ENCODE measurements around the gene INHBB.
A peak's percentile ranks its signal among the peaks of the same experiment; 100 is the strongest.

The INHBB gene

DNA sequence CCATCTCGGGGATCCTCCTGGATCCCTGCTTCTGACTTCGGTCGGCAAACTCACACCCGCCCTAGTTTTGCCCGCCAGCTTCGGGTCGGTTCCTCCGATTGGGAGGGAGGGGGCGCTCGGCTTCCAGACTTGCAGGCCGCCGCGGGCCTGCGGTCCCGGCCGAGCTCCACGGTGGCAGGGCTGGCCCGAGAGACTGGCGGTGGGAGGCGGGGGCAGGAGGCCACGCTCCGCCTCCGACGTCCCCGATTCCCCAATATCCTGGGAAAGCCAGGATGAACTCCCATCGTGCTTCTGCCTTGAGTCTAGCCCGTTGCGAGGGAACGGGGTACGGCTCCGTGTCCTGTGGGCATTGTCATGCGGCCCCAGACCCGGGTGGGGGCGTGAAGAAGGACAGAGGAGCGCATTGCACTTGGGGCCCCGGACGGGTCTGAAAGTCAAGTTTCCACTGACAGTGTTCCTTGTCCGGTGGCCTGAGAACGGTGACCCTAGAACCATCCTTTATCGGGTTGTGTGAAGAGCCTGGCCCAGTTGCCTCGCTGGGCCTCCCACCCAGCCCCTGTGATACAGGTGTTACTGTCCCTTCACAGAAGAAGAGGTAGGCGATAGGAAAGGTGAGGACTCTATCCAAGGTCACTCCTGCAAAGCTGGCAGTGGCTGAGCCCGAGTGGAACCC lies 2.4 kb upstream of the INHBB start:
- peak; percentile 66 for ATAC-seq
- Mint-ChIP-seq H3K36me3 (no peaks in the 10 kb centered on the region), H3K4me3 (peak overlapping the region; percentile 49), H3K27ac (no peak overlapping the region), H3K4me1 (peaks cover 22% of the 10 kb centered on the region), H3K9me3 (no peaks in the 10 kb centered on the region)
- peak in 1 of 2 donors; percentile 76 for DNase-seq (ENCODE audit: low spot score in 2 of 2)

DNA sequence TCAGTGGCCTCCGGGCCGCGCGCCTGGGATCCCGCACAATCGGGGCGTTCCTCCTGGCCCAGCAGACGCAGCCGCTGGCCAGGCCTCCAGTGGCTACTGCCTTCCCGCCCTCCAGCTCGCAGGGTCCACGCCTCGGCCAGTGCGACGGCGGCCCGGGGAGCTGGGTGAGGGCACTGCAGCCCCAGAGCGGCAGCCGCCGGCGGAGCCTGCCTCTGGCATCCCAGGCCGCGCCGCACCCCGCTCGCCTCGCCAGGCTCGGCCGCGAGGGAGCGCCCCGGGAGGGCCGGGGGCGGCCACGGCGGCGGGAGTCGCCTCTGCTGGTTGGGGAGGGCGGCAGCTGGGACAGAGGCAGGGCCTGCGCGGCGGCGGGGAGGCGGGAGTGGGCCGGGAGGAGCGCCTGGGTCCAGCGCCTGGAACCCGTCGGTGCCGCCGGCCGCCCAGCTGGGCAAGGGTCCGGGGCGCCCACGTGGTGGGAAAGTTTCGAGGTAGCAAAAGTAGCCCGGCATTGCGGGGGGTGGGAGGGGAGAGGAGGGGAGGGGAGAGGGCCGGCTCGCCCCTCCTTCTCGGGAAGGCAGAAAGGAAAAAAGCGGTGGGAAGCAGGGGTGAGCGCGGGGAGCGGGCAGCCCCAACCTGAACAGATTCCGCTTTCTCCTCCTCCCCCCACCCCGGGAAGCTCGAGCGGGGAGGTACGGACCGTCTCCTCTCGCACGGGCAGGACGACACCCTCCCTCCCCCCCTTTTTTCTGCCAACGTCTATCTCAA lies 1.5 kb upstream of the INHBB start:
- DNase-seq (ENCODE audit: low spot score in 2 of 2): peak in 1 of 2 donors; percentile 50
- Mint-ChIP-seq H3K4me1 (peaks cover 22% of the 10 kb centered on the region), H3K4me3 (peak overlapping the region; percentile 49), H3K36me3 (no peaks in the 10 kb centered on the region), H3K27ac (no peak overlapping the region), H3K9me3 (no peaks in the 10 kb centered on the region)
- no peak for ATAC-seq

DNA sequence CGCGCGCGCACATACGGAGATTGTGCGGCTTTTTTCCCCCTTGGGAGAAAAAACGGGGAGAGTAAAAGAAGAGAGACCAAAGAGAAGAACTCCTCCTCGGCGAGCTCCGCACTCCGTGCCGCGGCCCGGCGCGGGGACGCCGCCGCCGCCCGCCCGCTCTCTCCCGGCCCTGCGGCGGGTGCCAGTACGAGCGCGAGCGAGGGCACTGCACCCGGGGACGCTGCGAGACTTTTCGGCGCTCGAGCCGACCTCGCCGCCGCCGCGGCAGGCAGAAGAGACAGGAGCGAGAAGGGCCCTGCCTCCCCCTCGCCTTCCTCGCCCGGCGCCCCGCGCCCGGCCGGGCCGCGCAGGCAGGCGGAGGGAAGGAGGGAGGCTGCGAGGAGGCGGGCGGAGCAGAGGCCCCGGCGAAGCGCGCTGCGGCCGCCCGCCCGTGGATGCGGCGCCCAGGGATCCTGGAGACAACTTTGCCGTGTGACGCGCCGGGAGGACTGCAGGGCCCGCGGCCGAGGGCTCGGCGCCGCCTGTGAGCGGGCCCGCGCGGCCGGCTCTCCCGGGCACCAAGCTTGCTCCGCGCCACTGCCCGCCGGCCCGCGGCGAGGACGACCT lies 857 bp upstream of the INHBB start:
- Mint-ChIP-seq H3K9me3 (no peaks in the 10 kb centered on the region), H3K4me3 (no peak overlapping the region), H3K4me1 (peaks cover 22% of the 10 kb centered on the region), H3K27ac (no peak overlapping the region), H3K36me3 (no peaks in the 10 kb centered on the region)
- DNase-seq (ENCODE audit: low spot score in 2 of 2): peak in 1 of 2 donors; percentile 66
- peak; percentile 24 for ATAC-seq

DNA sequence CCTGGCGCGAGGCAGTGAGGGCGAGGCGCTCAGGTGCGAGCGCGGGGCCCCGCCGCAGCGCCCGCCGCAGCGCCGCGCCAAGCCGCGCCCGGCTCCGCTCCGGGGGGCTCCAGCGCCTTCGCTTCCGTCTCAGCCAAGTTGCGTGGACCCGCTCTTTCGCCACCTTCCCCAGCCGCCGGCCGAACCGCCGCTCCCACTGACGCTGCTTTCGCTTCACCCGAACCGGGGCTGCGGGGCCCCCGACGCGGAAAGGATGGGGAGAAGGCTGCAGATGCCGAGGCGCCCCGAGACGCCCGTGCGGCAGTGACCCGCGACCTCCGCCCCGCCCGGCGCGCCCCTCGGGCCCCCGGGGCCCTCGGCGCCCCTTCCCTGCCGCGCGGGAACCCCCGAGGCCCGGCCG lies 328 bp upstream of the INHBB start:
- H3K36me3 Mint-ChIP-seq: no peaks in the 10 kb centered on the region
- DNase-seq (ENCODE audit: low spot score in 2 of 2) (no peak), ATAC-seq (peak; percentile 5)
- H3K4me3 Mint-ChIP-seq: no peak overlapping the region
- no peak overlapping the region for H3K27ac Mint-ChIP-seq
- no peaks in the 10 kb centered on the region for H3K9me3 Mint-ChIP-seq
- H3K4me1 Mint-ChIP-seq: peaks cover 22% of the 10 kb centered on the region

DNA sequence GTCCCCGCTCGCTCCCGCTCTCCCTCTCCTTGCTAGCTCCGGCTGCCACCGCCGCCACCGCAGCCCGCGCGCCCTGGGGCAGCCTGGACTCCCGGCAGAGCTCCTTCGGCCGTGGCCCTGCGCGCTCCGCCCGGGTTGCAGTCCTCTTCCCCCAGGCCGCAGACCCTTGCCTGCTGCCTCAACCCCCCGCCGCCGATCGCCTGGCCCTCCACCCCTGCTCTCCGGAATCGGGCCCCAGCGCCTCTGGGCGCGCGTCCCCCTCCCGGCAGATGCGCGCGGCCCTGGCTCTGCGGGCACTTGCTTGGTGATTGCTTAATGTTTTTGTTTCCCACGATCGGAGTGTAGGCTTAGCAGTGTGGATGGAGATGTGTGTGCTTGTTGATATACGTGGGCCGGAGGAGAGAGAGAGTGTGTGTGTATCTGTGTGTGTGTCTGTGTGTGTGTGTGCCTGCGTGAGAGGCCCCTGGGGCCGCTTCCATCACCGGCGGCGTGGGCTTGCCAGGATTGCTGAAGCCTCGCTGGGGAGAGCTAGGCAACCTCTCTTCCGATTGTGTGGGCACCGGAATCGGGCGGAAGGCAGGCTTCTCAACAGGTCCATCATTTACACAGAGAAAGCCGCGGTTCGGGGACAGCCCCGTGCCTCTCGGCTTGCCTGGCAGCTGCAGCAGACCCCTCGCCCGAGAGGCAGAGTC lies 877 bp downstream of the INHBB start:
- no peak for ATAC-seq
- Mint-ChIP-seq H3K4me3 (peak overlapping the region; percentile 56), H3K27ac (no peak overlapping the region), H3K36me3 (no peaks in the 10 kb centered on the region), H3K4me1 (peaks cover 22% of the 10 kb centered on the region), H3K9me3 (no peaks in the 10 kb centered on the region)
- peak in 1 of 2 donors; percentile 50 for DNase-seq (ENCODE audit: low spot score in 2 of 2)

DNA sequence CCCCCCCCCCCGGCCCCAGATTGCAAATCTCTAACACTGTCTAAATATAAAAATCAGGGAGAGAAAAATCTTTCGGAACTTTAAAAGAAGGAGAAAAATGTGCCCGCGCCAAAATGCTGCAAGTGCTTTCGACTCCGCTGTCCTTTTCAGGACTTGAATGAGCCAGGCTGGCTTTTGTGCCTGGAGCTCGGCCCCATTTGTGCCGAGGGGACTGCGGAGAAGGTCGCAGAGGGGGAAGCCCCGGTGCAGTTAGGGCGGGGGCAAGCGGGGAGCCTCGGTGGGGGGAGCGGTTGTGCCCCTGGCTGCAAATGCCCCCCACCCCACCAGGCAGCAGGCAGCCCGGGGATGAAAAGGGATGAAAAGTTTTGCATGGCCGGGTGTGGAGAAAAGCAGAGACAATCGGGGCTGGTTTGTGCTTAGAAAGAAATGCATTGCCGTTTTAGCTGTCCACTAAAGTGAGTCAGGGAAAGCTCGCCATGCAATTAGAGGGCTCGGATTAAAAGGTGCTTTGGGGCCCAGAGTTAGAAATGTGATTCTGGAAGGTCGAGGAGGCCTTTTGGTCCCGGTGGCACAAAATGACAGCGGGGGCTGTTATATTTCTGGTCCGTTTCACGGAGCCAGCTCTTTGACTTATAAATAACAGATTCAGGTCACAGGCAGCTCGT lies 1.6 kb downstream of the INHBB start:
- Mint-ChIP-seq H3K4me3 (peak overlapping the region; percentile 56), H3K4me1 (peaks cover 22% of the 10 kb centered on the region), H3K27ac (no peak overlapping the region), H3K36me3 (no peaks in the 10 kb centered on the region), H3K9me3 (no peaks in the 10 kb centered on the region)
- ATAC-seq (no peak), DNase-seq (ENCODE audit: low spot score in 2 of 2) (no peak)

DNA sequence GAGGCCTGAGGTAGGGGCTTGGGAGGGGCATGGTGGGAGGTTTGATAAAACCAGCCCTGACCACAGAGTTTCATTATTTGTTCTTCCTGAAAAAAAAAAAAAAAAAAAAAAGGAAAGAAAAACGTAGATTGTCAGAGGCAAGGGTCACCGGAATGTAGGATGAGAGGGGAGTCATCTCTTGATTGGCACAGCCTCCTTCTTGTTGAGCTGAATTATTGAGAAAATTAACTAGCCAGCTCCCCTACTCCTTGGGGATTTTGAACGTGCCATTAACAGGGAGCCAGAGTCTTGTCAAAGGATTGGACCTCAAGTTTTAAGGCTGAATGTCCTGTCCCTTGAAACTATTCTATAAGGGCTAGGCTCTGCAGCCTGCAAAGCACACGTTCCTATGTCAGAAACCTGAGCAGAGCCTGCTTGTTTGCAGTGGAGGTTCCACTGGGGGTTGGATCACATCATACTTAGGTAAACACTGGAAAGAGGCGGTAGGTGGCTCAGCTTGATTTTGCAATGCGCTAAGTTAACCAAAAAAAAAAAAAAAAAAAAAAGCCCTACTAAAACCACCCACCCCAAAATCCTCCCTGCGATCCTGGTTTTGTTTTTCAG lies 2.3 kb downstream of the INHBB start:
- Mint-ChIP-seq H3K4me3 (peak overlapping the region; percentile 56), H3K36me3 (no peaks in the 10 kb centered on the region), H3K27ac (no peak overlapping the region), H3K4me1 (peaks cover 15% of the 10 kb centered on the region), H3K9me3 (no peaks in the 10 kb centered on the region)
- no peak for ATAC-seq
- no peak for DNase-seq (ENCODE audit: low spot score in 2 of 2)

DNA sequence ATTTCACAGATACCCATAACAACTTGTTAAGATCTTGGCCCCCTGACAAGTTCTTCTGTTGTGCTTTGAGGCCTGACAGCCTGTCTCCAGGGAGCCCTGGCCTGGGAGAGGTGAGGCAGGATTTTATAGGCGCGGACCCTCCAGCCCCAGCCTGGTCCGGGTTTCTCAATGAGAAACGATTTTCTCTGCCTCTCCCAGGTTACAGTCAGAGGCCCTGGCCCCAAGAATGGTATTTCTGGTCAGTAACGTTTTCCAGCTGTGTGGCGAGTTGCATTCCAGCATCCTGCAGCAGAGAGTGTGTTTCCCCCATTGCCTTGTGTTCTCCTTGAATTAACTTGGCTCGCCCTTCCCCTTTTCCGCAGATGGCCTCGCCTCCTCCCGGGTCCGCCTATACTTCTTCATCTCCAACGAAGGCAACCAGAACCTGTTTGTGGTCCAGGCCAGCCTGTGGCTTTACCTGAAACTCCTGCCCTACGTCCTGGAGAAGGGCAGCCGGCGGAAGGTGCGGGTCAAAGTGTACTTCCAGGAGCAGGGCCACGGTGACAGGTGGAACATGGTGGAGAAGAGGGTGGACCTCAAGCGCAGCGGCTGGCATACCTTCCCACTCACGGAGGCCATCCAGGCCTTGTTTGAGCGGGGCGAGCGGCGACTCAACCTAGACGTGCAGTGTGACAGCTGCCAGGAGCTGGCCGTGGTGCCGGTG lies 3.0 kb downstream of the INHBB start:
- Mint-ChIP-seq H3K4me3 (no peak overlapping the region), H3K36me3 (no peaks in the 10 kb centered on the region), H3K4me1 (peaks cover 14% of the 10 kb centered on the region), H3K27ac (no peak overlapping the region), H3K9me3 (no peaks in the 10 kb centered on the region)
- no peak for DNase-seq (ENCODE audit: low spot score in 2 of 2)
- no peak for ATAC-seq

DNA sequence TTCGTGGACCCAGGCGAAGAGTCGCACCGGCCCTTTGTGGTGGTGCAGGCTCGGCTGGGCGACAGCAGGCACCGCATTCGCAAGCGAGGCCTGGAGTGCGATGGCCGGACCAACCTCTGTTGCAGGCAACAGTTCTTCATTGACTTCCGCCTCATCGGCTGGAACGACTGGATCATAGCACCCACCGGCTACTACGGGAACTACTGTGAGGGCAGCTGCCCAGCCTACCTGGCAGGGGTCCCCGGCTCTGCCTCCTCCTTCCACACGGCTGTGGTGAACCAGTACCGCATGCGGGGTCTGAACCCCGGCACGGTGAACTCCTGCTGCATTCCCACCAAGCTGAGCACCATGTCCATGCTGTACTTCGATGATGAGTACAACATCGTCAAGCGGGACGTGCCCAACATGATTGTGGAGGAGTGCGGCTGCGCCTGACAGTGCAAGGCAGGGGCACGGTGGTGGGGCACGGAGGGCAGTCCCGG lies 3.5 kb downstream of the INHBB start:
- H3K36me3 Mint-ChIP-seq: no peaks in the 10 kb centered on the region
- ATAC-seq (no peak), DNase-seq (ENCODE audit: low spot score in 2 of 2) (no peak)
- H3K9me3 Mint-ChIP-seq: no peaks in the 10 kb centered on the region
- no peak overlapping the region for H3K4me3 Mint-ChIP-seq
- H3K27ac Mint-ChIP-seq: no peak overlapping the region
- H3K4me1 Mint-ChIP-seq: peaks cover 18% of the 10 kb centered on the region

DNA sequence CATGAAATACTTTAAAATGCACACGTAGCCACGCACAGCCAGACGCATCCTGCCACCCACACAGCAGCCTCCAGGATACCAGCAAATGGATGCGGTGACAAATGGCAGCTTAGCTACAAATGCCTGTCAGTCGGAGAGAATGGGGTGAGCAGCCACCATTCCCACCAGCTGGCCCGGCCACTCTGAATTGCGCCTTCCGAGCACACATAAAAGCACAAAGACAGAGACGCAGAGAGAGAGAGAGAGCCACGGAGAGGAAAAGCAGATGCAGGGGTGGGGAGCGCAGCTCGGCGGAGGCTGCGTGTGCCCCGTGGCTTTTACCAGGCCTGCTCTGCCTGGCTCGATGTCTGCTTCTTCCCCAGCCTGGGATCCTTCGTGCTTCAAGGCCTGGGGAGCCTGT lies 4.1 kb downstream of the INHBB start:
- H3K4me3 Mint-ChIP-seq: no peak overlapping the region
- no peak overlapping the region for H3K27ac Mint-ChIP-seq
- H3K9me3 Mint-ChIP-seq: no peaks in the 10 kb centered on the region
- ATAC-seq (no peak), DNase-seq (ENCODE audit: low spot score in 2 of 2) (no peak)
- peaks cover 22% of the 10 kb centered on the region for H3K4me1 Mint-ChIP-seq
- no peaks in the 10 kb centered on the region for H3K36me3 Mint-ChIP-seq

DNA sequence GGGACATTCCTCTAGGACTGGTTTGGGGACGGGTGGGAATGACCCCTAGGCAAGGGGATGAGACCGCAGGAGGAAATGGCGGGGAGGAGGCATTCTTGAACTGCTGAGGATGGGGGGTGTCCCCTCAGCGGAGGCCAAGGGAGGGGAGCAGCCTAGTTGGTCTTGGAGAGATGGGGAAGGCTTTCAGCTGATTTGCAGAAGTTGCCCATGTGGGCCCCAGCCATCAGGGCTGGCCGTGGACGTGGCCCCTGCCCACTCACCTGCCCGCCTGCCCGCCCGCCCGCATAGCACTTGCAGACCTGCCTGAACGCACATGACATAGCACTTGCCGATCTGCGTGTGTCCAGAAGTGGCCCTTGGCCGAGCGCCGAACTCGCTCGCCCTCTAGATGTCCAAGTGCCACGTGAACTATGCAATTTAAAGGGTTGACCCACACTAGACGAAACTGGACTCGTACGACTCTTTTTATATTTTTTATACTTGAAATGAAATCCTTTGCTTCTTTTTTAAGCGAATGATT lies 4.9 kb downstream of the INHBB start:
- ATAC-seq (no peak), DNase-seq (ENCODE audit: low spot score in 2 of 2) (no peak)
- Mint-ChIP-seq H3K36me3 (no peaks in the 10 kb centered on the region), H3K4me3 (no peak overlapping the region), H3K27ac (no peak overlapping the region), H3K4me1 (peaks cover 22% of the 10 kb centered on the region), H3K9me3 (no peaks in the 10 kb centered on the region)

DNA sequence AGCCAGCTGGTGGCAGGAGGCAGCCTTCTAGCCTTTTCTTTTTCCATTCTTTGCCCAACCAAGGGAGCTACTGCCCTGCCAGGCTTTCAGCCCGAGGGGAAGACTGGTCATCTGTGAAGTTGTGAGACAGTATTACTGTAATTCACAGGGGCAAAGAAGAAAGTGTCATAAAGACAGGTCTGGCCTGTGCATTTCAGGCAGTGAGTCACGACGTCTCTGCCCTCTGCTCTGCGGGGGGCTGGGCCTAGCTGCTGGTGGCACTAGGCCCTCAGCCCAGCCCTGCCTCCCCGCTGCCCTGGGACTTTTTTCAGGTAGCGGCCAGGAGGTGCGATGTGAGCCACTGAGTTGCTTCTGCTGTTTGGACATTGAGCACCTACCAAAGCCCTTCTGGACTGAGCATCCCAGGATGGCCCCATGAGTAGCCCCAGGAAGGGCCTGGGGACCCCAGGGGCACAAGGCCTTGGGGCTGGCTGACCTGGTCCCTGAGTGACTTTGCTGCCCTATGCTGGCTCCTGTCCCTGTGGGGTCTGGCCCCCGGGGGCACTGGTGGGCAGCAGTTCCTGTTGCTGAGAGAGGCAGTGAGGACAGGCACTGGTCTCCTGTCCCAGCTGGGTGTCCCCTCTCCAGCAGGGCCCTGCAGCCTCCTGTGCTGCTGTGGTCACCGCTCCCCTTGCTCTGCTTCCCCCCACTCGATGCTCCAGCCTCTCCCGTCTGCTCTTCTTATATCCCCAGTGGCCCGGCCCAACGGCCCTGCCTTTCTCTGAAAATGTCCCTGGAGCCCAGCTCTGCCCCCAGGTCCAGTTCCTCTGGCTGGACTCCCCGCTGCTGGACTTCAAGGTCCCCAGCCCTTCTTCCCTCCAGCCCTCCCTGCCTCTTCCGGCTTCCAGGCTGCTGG lies 7.0 kb downstream of the INHBB start:
- Mint-ChIP-seq H3K4me1 (peaks cover 8% of the 10 kb centered on the region), H3K4me3 (no peak overlapping the region), H3K27ac (no peak overlapping the region), H3K36me3 (no peaks in the 10 kb centered on the region), H3K9me3 (no peaks in the 10 kb centered on the region)
- DNase-seq (ENCODE audit: low spot score in 2 of 2) (no peak), ATAC-seq (no peak)

DNA sequence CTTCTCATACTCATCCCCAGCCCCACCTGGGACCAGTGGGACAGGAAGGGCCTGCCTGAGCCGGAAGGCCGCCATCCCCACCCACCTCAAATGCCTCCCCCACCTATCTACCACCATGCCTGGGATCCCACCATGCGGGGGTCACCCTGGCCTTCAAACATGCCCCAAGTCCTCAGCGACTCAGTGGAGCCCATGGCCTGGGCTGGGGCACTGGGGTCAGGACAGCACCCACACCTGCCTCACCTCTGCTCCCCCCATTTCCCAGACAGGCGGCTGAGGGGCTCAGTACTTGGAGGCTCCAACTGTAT lies 7.6 kb downstream of the INHBB start:
- Mint-ChIP-seq H3K27ac (no peak overlapping the region), H3K9me3 (no peaks in the 10 kb centered on the region), H3K4me1 (peaks cover 8% of the 10 kb centered on the region), H3K36me3 (no peaks in the 10 kb centered on the region), H3K4me3 (no peak overlapping the region)
- ATAC-seq: no peak
- DNase-seq (ENCODE audit: low spot score in 2 of 2): no peak

Data from stimulated activated effector memory CD8-positive, alpha-beta T cell treated with anti-CD3 and anti-CD28 coated beads, Interleukin-12 subunit alpha, Interleukin-12 subunit beta, amount 100 ng/mL, for 72 hours (primary cell).